Esophagus mucosa (tissue), 1 donor: ENCODE data around the gene ANAPC4. TPM values are rescaled to one million over a fixed set of nuclear protein-coding genes. Genes with fewer than 3 reads are reported as not detected.

ENCODE experiments used
- ATAC-seq: fragments of 200-7000 bp; cut with Tn5 transposase; one replicate; pipeline ENCODE4 v1.9.1; 2020
- total RNA-seq: library from RNA; stranded (reverse); gene quantifications from one replicate; pipeline ENCODE4 v1.2.4, GENCODE V29; 2023
- donor health status: DM: yes; HTN: yes; CAD: no.

ANAPC4 gene
- total RNA-seq, 1 donor from 2014 or later = 19.9 TPM

- no peak for ATAC-seq
These were observed 2.5 kb downstream of the ANAPC4 start for GRCh38 chr4:25379591-25379990.

- no peak for ATAC-seq
These were observed 6.6 kb downstream of the ANAPC4 start for GRCh38 chr4:25383647-25384046.

GRCh38 chr4:25386926-25387325, 9.9 kb downstream of the ANAPC4 start:
- ATAC-seq = no peak

DNA sequence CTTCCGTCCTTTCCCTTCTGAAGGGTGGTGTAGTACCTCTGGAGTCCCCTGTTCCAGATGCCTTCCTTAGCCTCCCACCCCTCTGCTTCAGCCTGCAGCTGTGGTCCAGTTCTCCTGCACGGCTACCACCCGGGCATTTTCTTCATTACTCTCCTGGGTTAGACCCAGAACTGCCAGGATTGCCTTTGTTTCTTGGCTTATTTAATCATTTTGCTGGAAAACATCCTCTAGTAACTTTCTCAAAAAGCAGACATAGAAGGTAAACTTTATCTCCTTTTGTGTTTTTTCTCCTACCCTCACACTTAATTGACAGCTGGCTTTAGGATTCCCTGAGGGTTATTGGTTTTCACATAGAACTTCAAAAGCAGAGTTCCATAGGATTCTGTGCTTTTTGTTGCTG, 20.2 kb downstream of the ANAPC4 start:
- ATAC-seq = no peak

- ATAC-seq = no peak
These were observed 22.4 kb downstream of the ANAPC4 start for GRCh38 chr4:25399510-25399909.

DNA sequence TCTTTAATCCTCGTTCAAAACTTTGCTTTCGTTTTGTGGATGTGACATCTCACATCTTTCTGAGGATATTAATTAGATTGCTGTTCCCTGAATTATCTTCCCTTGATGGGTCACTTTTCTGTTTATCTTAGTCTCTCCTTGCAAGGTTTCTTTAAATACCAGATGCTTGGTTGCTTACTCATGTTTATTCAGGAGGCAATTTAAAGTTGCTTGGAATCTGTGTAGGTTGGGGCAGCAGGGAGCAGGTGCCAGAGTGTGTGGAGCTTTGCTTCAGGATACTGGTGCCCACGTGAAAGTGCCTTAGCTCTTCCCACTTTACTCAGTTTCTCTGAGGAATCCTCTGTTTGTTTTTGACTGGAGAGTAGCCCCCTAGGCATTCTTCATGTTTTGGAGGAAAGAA, 24.0 kb downstream of the ANAPC4 start:
- no peak for ATAC-seq

GRCh38 chr4:25402521-25402920, 25.5 kb downstream of the ANAPC4 start:
- no peak for ATAC-seq

- ATAC-seq = no peak
These were observed 26.6 kb downstream of the ANAPC4 start for GRCh38 chr4:25403699-25404098.

- ATAC-seq = no peak
These were observed 28.4 kb downstream of the ANAPC4 start for GRCh38 chr4:25405453-25405852.

- ATAC-seq = no peak
These were observed 29.1 kb downstream of the ANAPC4 start for GRCh38 chr4:25406081-25406692.

DNA sequence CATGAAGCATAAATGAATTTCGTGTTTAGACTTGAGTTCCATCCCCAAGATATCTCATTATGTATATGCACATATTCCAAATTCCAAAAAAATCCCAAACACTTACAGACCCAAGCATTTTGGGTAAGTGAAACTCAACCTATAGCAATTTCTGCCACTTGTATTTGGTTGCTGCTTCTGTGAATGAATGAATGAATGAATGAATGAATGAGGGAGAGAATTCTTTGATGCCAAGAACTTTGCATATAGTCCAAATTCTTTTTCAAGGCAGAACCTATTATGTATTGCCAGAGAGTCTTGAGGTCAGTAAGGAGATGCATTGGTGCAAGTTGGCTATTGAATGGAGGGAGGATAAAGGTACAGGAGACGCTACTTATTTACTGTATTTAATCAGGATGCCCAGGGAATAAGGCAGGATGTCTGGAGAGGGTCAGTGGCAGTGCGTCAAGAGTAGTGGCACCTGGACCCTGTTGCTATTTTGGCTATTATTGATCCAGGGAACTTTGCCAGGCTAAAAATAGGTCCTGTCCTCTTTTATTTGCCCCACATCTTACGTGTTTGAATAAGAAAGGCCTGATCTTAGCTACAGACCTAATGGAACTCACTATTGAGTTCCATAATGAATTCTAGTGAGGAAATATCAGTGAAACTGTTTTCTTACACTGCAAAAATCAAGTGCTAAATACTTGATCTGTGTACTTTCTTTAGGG, 33.9 kb downstream of the ANAPC4 start:
- ATAC-seq = no peak

GRCh38 chr4:25413261-25413660, 36.2 kb downstream of the ANAPC4 start:
- no peak for ATAC-seq

GRCh38 chr4:25417014-25417413, 40.0 kb downstream of the ANAPC4 start:
- ATAC-seq = no peak

- ATAC-seq = no peak
These were observed 43.9 kb downstream of the ANAPC4 start for GRCh38 chr4:25420931-25421330.

DNA sequence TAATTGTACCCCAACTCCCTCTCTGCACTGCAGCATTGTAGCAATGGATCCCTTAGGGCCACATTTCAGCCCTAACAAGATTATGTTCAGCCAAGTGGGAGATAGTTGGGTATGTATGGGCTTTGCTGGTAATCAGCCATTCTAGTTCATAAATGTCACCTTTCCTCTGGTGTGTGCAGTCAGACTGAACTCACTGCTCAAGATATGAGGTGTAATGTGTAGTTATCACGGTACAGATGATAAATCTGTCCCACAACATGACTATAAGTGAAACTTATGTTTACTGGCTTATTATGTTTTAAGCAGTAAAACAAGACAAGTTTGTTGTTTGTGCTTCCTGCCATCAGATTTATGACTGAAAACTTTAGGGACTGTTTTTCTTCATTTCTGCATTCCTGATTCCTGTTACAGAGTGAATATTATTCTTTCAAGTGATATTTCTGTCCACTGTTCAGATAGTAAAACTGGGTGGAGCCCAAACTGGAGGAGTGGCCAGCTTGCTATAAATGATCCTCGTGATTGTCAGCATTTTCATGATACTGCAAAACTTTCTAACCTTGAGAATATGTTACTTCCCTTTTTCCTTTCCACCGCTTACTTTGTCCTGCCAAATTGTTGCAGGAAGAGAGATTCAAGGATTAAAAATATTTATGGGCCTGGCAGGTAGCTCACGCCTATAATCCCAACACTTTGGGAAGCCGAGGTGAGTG, 44.9 kb downstream of the ANAPC4 start:
- ATAC-seq = no peak

GRCh38 chr4:25423548-25423947, 46.5 kb downstream of the ANAPC4 start:
- ATAC-seq = no peak

DNA sequence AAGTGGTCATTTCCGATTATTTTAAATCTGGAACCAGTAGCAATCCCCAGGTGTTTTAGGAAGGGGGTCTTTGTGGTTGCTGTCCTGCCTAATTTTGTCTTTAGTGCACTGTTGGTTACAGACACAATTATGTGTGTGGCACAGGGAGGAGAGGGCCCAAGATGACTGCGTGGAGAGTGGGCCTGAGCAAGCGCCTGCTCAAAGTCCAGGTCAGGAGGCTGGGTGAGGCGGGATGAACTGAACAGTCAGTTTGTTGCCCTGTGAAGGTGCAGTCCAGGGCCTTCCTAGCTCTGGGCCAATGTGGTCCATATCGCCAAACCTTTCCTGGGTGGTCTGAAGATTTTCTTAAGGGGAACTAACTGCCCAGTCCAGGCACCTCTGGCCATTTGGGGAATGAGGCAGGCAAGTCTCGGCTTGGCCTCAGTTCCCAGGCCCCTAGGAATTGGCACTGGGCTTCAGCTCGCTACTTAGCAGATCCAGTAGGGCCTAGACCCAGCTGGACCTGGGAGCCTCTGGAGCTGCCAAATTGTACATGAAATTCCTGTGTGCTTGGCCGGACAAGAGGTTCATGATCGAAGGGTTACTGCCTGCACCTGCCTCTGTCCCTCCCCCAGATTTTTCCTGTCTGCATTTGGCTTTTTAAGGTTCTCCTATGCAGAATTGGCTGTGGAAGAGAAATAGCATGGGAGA, 47.6 kb downstream of the ANAPC4 start:
- no peak for ATAC-seq

DNA sequence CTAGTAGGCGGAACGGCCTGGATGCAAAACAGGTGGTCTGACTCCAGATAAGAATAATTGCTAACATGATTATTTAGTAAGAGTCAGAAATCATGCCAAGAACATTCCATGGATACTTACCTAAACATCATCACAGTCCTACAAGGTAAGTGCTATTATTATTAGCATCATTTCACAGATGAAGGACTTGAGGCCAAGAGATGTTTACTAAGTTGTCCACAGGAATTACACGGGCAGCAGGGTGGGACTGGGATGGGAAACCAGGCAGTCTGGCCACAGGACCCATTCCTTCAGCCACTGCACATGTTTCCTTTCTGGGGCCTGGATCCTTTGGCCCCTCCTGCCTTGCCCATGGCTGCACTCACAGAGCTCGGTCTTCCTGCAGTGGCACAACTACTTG, 48.3 kb downstream of the ANAPC4 start:
- ATAC-seq = no peak

DNA sequence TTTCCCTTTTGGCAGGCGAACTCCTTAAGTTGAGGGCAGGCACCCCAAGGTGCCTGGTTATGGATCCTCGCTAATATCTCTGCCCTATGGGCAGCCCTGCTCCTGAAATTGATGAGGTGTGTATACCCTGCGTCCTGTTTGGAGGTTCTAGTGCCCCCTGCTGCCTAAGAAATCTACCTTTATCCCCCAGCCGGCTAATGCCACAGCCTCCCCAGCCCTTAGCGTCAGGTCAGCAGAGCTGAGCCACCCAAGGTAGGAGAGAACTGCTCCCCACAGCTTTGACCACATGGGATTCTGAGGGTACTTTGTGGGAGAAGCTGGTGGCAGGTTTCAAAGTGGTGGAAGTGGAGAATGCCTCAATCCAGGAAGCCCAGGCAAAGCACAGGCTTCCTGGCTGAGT, 50.8 kb downstream of the ANAPC4 start:
- no peak for ATAC-seq

DNA sequence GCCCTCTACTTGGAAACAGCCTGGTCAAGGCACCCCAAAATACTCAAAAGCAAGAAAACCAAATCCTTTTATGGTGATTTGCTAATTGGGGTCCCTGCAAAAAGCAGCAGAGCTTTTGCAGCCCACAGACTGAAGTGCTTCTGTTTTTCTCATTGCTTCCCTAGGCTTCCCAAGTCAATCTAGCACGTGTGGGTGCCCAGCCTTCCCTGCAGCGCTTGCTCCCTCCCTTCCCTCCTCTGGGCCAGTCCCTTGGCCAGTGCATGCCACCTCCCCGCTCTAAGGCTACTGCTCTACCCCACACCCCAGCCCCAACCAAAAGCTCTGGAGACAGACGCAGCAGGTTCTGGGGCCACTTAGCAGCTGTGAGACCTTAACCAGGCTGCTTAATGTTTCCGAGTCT, 53.6 kb downstream of the ANAPC4 start:
- ATAC-seq = no peak

DNA sequence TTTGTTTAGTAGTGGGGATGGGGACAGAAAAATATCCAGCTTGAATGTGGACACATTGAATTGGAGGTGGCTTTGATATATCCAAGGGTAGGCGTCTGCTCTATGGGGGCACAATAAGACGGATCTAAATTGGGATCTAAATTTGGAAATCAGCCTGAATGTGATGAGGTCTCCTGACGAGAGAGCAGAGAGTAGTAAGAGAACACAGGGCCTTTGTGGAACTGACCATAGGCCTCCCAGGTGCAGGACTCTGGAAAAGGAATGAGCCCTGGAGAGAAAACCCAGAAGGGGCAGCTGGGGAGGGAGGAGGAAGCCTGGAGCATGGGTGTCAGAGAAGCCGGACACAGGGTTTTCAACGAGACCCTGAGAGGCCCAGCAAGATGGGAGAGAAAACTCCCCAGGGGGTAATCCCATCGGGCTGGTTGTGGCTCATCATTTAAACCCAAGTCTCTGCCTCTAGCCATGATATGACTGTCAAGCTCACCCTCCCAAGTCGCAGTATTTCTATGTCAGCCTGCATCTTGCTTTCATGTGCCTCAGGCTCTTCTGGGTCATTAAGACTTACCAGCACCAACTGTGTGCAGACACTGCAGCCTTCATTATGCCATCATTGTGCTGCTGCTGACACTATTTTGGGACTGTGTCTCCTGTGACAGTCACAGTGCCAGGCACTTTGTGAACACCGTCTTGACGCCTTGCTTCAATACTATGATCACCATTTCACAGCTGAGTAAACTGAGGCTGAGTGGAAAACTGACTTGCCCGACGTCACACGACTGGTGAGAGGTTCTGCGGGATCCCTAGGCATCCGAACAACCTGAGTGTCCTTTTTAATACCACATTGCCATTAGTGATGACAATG, 57.1 kb downstream of the ANAPC4 start:
- ATAC-seq = no peak

DNA sequence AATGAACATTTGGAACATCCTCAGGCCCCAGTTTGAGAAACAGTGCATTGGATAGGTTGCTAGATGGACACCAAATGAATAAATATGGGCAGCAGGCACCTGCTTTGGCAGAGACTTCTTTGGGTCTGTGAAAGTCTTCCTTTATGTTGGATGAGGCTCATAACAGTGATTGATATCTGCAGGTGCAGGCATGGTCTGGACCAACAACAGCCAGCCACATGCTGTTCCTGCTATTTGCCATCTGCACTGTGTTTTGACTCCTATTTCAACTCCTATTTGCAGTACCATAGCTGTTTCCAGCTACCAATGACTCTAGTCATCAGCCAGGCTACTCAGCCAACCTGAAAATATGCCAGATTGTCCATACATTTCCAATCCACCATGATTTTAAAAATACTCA, 60.9 kb downstream of the ANAPC4 start:
- no peak for ATAC-seq
